Loucy (cell line): ENCODE measurements around the gene C14orf180.

ENCODE experiments used
- H2AFZ ChIP-seq: fragments of 200-600 bp; sonication (generic); 2 replicates; pipeline ENCODE4 v1.6.0; 2016; ENCODE audit warnings: antibody characterized with exemption, mild to moderate bottlenecking, low read length, moderate library complexity
- H3F3A ChIP-seq: fragments of 200-600 bp; 2 replicates; pipeline ENCODE4 v1.6.0; 2016; ENCODE audit warnings: antibody characterized with exemption, low read depth, mild to moderate bottlenecking
- H3K27me3 ChIP-seq: fragments of 200-600 bp; sonication (generic); 2 replicates; pipeline ENCODE4 v1.6.1; 2014; ENCODE audit warnings: low read length, mild to moderate bottlenecking; ENCODE audit not compliant: insufficient read depth, poor library complexity, severe bottlenecking
- H3K36me3 ChIP-seq: fragments of 200-600 bp; sonication (generic); 2 replicates; pipeline ENCODE4 v1.6.1; 2016; ENCODE audit warnings: low read length; ENCODE audit not compliant: insufficient read depth
- H3K4me1 ChIP-seq: fragments of 200-600 bp; sonication (generic); 2 replicates; pipeline ENCODE4 v1.5.1; 2014; ENCODE audit warnings: low read length, mild to moderate bottlenecking; ENCODE audit not compliant: insufficient read depth, poor library complexity, severe bottlenecking
- H3K4me2 ChIP-seq: fragments of 200-600 bp; sonication (generic); 2 replicates; pipeline ENCODE4 v1.6.0; 2014; ENCODE audit warnings: antibody characterized with exemption, low read length, low read depth, mild to moderate bottlenecking; ENCODE audit not compliant: poor library complexity, severe bottlenecking
- H3K4me3 ChIP-seq: fragments of 200-600 bp; sonication (generic); 2 replicates; pipeline ENCODE4 v1.5.1; 2014; ENCODE audit warnings: low read length, mild to moderate bottlenecking, mixed read lengths; ENCODE audit not compliant: poor library complexity, severe bottlenecking
- H3K79me2 ChIP-seq: fragments of 200-600 bp; sonication (generic); 2 replicates; pipeline ENCODE4 v1.6.1; 2014; ENCODE audit warnings: low read length; ENCODE audit not compliant: insufficient read depth
- H3K9ac ChIP-seq: fragments of 200-600 bp; sonication (generic); 2 replicates; pipeline ENCODE4 v1.6.0; 2014; ENCODE audit warnings: mild to moderate bottlenecking, low read depth, low read length, moderate library complexity; ENCODE audit not compliant: poor library complexity, severe bottlenecking
- H3K9me2 ChIP-seq: fragments of 200-600 bp; sonication (generic); replicated peaks from 2 replicates; pipeline ENCODE4 v1.6.1; 2016; ENCODE audit warnings: low read depth, low read length, mixed read lengths
- H3K9me3 ChIP-seq: fragments of 200-600 bp; sonication (generic); 2 replicates; pipeline ENCODE4 v1.6.1; 2014; ENCODE audit warnings: mild to moderate bottlenecking, antibody characterized with exemption, low read length, low read depth; ENCODE audit not compliant: insufficient read depth
- H4K20me1 ChIP-seq: fragments of 200-600 bp; sonication (generic); 2 replicates; pipeline ENCODE4 v1.6.0; 2014; ENCODE audit warnings: antibody characterized with exemption, low read length, mild to moderate bottlenecking; ENCODE audit not compliant: insufficient read depth, poor library complexity, severe bottlenecking
- EZH2phosphoT487 ChIP-seq: fragments of 200-600 bp; IDR thresholded peaks from 2 replicates; pipeline ENCODE4 v1.6.1; 2018; ENCODE audit warnings: antibody characterized with exemption, mild to moderate bottlenecking, moderate library complexity, borderline replicate concordance
- TF ChIP-seq, protein P1 (sequence below): fragments of 200-600 bp; sonication (generic); conservative IDR thresholded peaks from 2 replicates; pipeline ENCODE4 v1.5.1; 2014; ENCODE audit warnings: mild to moderate bottlenecking, antibody characterized with exemption, low read length

The C14orf180 gene

GRCh38 chr14:104586832-104587620 is 7.5 kb downstream of the C14orf180 start:
- no peaks in the 10 kb centered on the region for H3K79me2 ChIP-seq
- H3K9me2 ChIP-seq: no peaks in the 10 kb centered on the region
- no peaks in the 10 kb centered on the region for H4K20me1 ChIP-seq
- no peak overlapping the region for H2AFZ ChIP-seq
- H3K4me3 ChIP-seq: no peak overlapping the region
- no peaks in the 10 kb centered on the region for H3K27me3 ChIP-seq
- no peak overlapping the region for H3K4me2 ChIP-seq
- no peak overlapping the region for H3K9ac ChIP-seq
- no peak for TF ChIP-seq EZH2phosphoT487
- TF ChIP-seq, protein P1, sequence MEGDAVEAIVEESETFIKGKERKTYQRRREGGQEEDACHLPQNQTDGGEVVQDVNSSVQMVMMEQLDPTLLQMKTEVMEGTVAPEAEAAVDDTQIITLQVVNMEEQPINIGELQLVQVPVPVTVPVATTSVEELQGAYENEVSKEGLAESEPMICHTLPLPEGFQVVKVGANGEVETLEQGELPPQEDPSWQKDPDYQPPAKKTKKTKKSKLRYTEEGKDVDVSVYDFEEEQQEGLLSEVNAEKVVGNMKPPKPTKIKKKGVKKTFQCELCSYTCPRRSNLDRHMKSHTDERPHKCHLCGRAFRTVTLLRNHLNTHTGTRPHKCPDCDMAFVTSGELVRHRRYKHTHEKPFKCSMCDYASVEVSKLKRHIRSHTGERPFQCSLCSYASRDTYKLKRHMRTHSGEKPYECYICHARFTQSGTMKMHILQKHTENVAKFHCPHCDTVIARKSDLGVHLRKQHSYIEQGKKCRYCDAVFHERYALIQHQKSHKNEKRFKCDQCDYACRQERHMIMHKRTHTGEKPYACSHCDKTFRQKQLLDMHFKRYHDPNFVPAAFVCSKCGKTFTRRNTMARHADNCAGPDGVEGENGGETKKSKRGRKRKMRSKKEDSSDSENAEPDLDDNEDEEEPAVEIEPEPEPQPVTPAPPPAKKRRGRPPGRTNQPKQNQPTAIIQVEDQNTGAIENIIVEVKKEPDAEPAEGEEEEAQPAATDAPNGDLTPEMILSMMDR: no peak
- H3K4me1 ChIP-seq: no peaks in the 10 kb centered on the region
- H3K36me3 ChIP-seq: no peaks in the 10 kb centered on the region
- no peaks in the 10 kb centered on the region for H3F3A ChIP-seq
- no peaks in the 10 kb centered on the region for H3K9me3 ChIP-seq

DNA sequence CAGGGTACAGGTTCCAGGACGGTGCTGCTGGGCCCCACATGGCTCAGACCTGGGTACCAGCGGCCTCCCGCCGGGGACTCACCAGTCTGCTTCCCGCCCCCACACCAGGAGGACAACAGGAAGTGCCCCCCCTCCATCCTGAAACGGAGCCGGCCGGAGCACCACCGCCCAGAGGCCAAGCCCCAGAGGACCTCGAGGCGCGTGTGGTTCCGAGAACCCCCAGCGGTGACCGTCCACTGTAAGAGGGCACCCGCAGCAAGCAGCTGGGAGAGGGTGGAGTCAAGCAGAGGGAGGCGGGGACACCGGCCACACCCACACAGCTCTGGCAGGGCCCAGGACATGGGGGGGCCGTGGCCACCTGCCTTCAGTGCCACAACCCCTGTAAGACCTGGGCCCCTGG is 8.1 kb downstream of the C14orf180 start:
- TF ChIP-seq, protein P1: no peak
- TF ChIP-seq EZH2phosphoT487: no peak
- H3F3A ChIP-seq: no peaks in the 10 kb centered on the region
- H3K4me1 ChIP-seq: no peaks in the 10 kb centered on the region
- no peaks in the 10 kb centered on the region for H3K9me3 ChIP-seq
- H3K36me3 ChIP-seq: no peaks in the 10 kb centered on the region
- H3K4me3 ChIP-seq: no peak overlapping the region
- no peak overlapping the region for H2AFZ ChIP-seq
- H3K4me2 ChIP-seq: no peak overlapping the region
- no peaks in the 10 kb centered on the region for H3K79me2 ChIP-seq
- no peaks in the 10 kb centered on the region for H3K27me3 ChIP-seq
- H3K9me2 ChIP-seq: no peaks in the 10 kb centered on the region
- no peaks in the 10 kb centered on the region for H4K20me1 ChIP-seq
- H3K9ac ChIP-seq: no peak overlapping the region

- H3K27me3 ChIP-seq: no peaks in the 10 kb centered on the region
- H3K79me2 ChIP-seq: no peaks in the 10 kb centered on the region
- no peaks in the 10 kb centered on the region for H4K20me1 ChIP-seq
- H3K4me3 ChIP-seq: no peak overlapping the region
- no peak overlapping the region for H2AFZ ChIP-seq
- no peaks in the 10 kb centered on the region for H3K36me3 ChIP-seq
- H3K9ac ChIP-seq: no peak overlapping the region
- H3K9me2 ChIP-seq: no peaks in the 10 kb centered on the region
- no peaks in the 10 kb centered on the region for H3K4me1 ChIP-seq
- no peak overlapping the region for H3K4me2 ChIP-seq
- TF ChIP-seq, protein P1: no peak
- TF ChIP-seq EZH2phosphoT487: no peak
- H3K9me3 ChIP-seq: no peaks in the 10 kb centered on the region
- H3F3A ChIP-seq: no peaks in the 10 kb centered on the region
Observed at GRCh38 chr14:104588066-104588857, 8.7 kb downstream of the C14orf180 start.
